H9 (cell line): ENCODE measurements around the gene CTU1. TPM values are rescaled to one million over a fixed set of nuclear protein-coding genes. Genes with fewer than 3 reads are reported as not detected.

Experiments
- DNase-seq: peaks from one replicate; pipeline ENCODE4 v3.0.0-alpha.2; 2017
- H2AFZ ChIP-seq: one replicate; pipeline ENCODE4 v1.6.1; 2013; ENCODE audit warnings: mild to moderate bottlenecking, low read length, control low read depth, moderate library complexity
- H2AK5ac ChIP-seq: 2 replicates; pipeline ENCODE4 v1.6.1; 2013; ENCODE audit warnings: low read length, control low read depth, mixed read lengths; ENCODE audit not compliant: insufficient read length
- H2BK120ac ChIP-seq: one replicate; pipeline ENCODE4 v1.6.1; 2013; ENCODE audit warnings: low read depth, mild to moderate bottlenecking, low read length, control low read depth, inconsistent platforms; ENCODE audit not compliant: poor library complexity, severe bottlenecking
- H2BK12ac ChIP-seq: 2 replicates; pipeline ENCODE4 v1.6.1; 2013; ENCODE audit warnings: low read length, control low read depth, mixed read lengths, low read depth; ENCODE audit not compliant: insufficient read length
- H2BK15ac ChIP-seq: 2 replicates; pipeline ENCODE4 v1.6.1; 2013; ENCODE audit warnings: low read depth, low read length, control low read depth
- H2BK20ac ChIP-seq: one replicate; pipeline ENCODE4 v1.6.1; 2013; ENCODE audit warnings: low read depth, mild to moderate bottlenecking, low read length, control low read depth, inconsistent platforms; ENCODE audit not compliant: poor library complexity, severe bottlenecking
- H2BK5ac ChIP-seq: 2 replicates; pipeline ENCODE4 v1.6.1; 2013; ENCODE audit warnings: low read length, control low read depth, mixed read lengths; ENCODE audit not compliant: insufficient read length
- H3K14ac ChIP-seq: 2 replicates; pipeline ENCODE4 v1.6.1; 2013; ENCODE audit warnings: low read length, control low read depth; ENCODE audit not compliant: insufficient read depth
- H3K18ac ChIP-seq: 2 replicates; pipeline ENCODE4 v1.6.1; 2013; ENCODE audit warnings: low read depth, mild to moderate bottlenecking, mixed read lengths, low read length, control low read depth; ENCODE audit not compliant: insufficient read length
- H3K23ac ChIP-seq: 2 replicates; pipeline ENCODE4 v1.6.1; 2013; ENCODE audit warnings: low read length, control low read depth, mixed read lengths, low read depth; ENCODE audit not compliant: insufficient read length
- H3K23me2 ChIP-seq: 2 replicates; pipeline ENCODE4 v1.6.1; 2013; ENCODE audit warnings: low read depth, mild to moderate bottlenecking, mixed read lengths, low read length, control low read depth; ENCODE audit not compliant: insufficient read length, poor library complexity, severe bottlenecking
- H3K27ac ChIP-seq: 2 replicates; pipeline ENCODE4 v1.5.1; 2013; ENCODE audit warnings: low read length, control low read depth, mixed read lengths, low read depth; ENCODE audit not compliant: insufficient read length
- H3K27me3 ChIP-seq: 2 replicates; pipeline ENCODE4 v1.6.1; 2013; ENCODE audit warnings: low read length, control low read depth, inconsistent platforms; ENCODE audit not compliant: insufficient read depth
- H3K4ac ChIP-seq: 2 replicates; pipeline ENCODE4 v1.6.1; 2013; ENCODE audit warnings: low read depth, mild to moderate bottlenecking, control low read depth, inconsistent platforms, low read length, moderate library complexity
- H3K4me1 ChIP-seq: 2 replicates; pipeline ENCODE4 v1.6.1; 2013; ENCODE audit warnings: low read length, control low read depth, inconsistent platforms; ENCODE audit not compliant: insufficient read depth
- H3K4me2 ChIP-seq: 2 replicates; pipeline ENCODE4 v1.6.1; 2013; ENCODE audit warnings: low read length, control low read depth, mixed read lengths; ENCODE audit not compliant: insufficient read length, insufficient read depth
- H3K56ac ChIP-seq: 2 replicates; pipeline ENCODE4 v1.6.1; 2013; ENCODE audit warnings: low read depth, mild to moderate bottlenecking, mixed read lengths, low read length, control low read depth; ENCODE audit not compliant: insufficient read length
- H3K79me1 ChIP-seq: 2 replicates; pipeline ENCODE4 v1.6.1; 2013; ENCODE audit warnings: low read depth, mild to moderate bottlenecking, moderate library complexity, low read length, control low read depth, inconsistent platforms; ENCODE audit not compliant: insufficient read depth, poor library complexity, severe bottlenecking
- H3K79me2 ChIP-seq: 2 replicates; pipeline ENCODE4 v1.6.1; 2013; ENCODE audit warnings: low read length, control low read depth, inconsistent platforms; ENCODE audit not compliant: insufficient read depth
- H3K9ac ChIP-seq: 2 replicates; pipeline ENCODE4 v1.6.1; 2013; ENCODE audit warnings: low read length, control low read depth, mixed read lengths; ENCODE audit not compliant: insufficient read length; ENCODE audit errors: extremely low read depth
- H3K9me3 ChIP-seq: one replicate; pipeline ENCODE4 v1.6.1; 2013; ENCODE audit warnings: low read depth, low read length, inconsistent platforms; ENCODE audit not compliant: control insufficient read depth
- H3T11ph ChIP-seq: one replicate; pipeline ENCODE4 v1.6.1; 2013; ENCODE audit warnings: mild to moderate bottlenecking, low read length, control low read depth, inconsistent platforms
- H4K20me1 ChIP-seq: one replicate; pipeline ENCODE4 v1.6.1; 2013; ENCODE audit not compliant: control insufficient read depth, insufficient read length, insufficient read depth
- H4K5ac ChIP-seq: 2 replicates; pipeline ENCODE4 v1.6.1; 2013; ENCODE audit warnings: low read depth, mild to moderate bottlenecking, mixed read lengths, low read length, control low read depth; ENCODE audit not compliant: insufficient read length
- H4K8ac ChIP-seq: replicated peaks from 2 replicates; pipeline ENCODE4 v1.6.1; 2013; ENCODE audit warnings: low read length, control low read depth, mixed read lengths, low read depth; ENCODE audit not compliant: insufficient read length
- H4K91ac ChIP-seq: 2 replicates; pipeline ENCODE4 v1.6.1; 2013; ENCODE audit warnings: low read depth, mild to moderate bottlenecking, moderate library complexity, mixed read lengths, low read length, control low read depth; ENCODE audit not compliant: insufficient read length
- H3K27ac Mint-ChIP-seq, 3 experiments: 2 replicates in 2 of 3; 3 replicates in 1 of 3; pipeline ENCODE4 v1.8.0; 2020 to 2021; ENCODE audit warnings: mixed read lengths in 3 of 3, mild to moderate bottlenecking in 1 of 3, moderate library complexity in 1 of 3
- H3K27me3 Mint-ChIP-seq: 2 replicates; pipeline ENCODE4 v1.8.0; 2021; ENCODE audit warnings: low read depth, mild to moderate bottlenecking, moderate library complexity, mixed read lengths
- H3K36me3 Mint-ChIP-seq, 3 experiments: 2 replicates in 2 of 3; 3 replicates in 1 of 3; pipeline ENCODE4 v1.8.0; 2020 to 2021; ENCODE audit warnings: low read depth in 3 of 3, mixed read lengths in 3 of 3; ENCODE audit not compliant: insufficient read depth in 1 of 3
- H3K4me1 Mint-ChIP-seq, 2 experiments: 2 replicates each; pipeline ENCODE4 v1.8.0; 2020; ENCODE audit warnings: mixed read lengths in 2 of 2
- H3K4me3 Mint-ChIP-seq, 2 experiments: 2 replicates in 1 of 2; 3 replicates in 1 of 2; pipeline ENCODE4 v1.8.0; 2020 to 2021; ENCODE audit warnings: mild to moderate bottlenecking in 2 of 2, mixed read lengths in 2 of 2, moderate library complexity in 1 of 2
- H3K9me3 Mint-ChIP-seq, 2 experiments: 2 replicates in 1 of 2; 3 replicates in 1 of 2; pipeline ENCODE4 v1.8.0; 2020; ENCODE audit warnings: mild to moderate bottlenecking in 2 of 2, mixed read lengths in 2 of 2, moderate library complexity in 1 of 2
- CTCF ChIP-seq: fragments of 200-600 bp; sonication (generic); conservative IDR thresholded peaks from 3 replicates; pipeline ENCODE4 v1.8.0; 2021; ENCODE audit warnings: antibody characterized with exemption, mild to moderate bottlenecking
- WGBS: extraction: QIAGEN DNeasy Blood & Tissue Kit; methylation state at CpG from one replicate; pipeline ENCODE4 v1.1.7; 2013; ENCODE audit warnings: missing lambda C conversion rate, low lambda C conversion rate, mixed read lengths; ENCODE audit not compliant: insufficient read length; ENCODE audit errors: extremely low coverage; 5-methylcytosine and 5-hydroxymethylcytosine counted together
- total RNA-seq: library from RNA; stranded (reverse); gene quantifications from 2 replicates; pipeline ENCODE4 v1.2.1, GENCODE V29; 2021

CTU1 gene
- total RNA-seq, 1 experiment from 2014 or later = 8.8 TPM

DNA sequence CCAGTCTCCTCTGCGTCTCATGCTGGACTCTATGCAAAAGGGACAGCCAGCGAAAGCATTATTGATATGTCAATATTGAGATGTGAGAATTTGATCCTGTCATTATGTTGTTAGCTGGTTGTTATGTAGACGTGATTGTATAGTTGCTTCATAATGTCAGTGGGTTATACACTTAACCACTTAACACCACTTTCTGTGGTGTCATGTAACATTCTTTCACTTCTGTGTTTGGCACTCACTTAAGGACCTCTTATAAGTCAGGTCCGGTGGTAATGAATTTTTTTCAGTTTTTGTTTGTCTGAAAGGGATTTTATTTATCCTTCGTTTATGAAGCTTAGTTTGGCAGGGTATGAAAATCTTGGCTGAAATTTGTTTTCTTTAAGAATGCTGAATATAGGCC, 26.8 kb upstream of the CTU1 start:
- H2BK120ac ChIP-seq = no peak overlapping the region
- no peak overlapping the region for H3K23ac ChIP-seq
- TF ChIP-seq CTCF = no peak

More for the DNA sequence above, 26.8 kb upstream of the CTU1 start:
- H3K4me1 ChIP-seq = no peaks in the 10 kb centered on the region
- Mint-ChIP-seq H3K27ac (no peak overlapping the region), H3K36me3 (peaks cover 0 to 1% (median 0%) of the 10 kb centered on the region in 3 experiments; a peak in 1 of 7 replicates), H3K27me3 (peaks cover 28% of the 10 kb centered on the region), H3K4me1 (peaks cover 13 to 16% of the 10 kb centered on the region in 2 experiments), H3K4me3 (no peak overlapping the region), H3K9me3 (no peaks in the 10 kb centered on the region)
- H4K5ac ChIP-seq = no peak overlapping the region
- H3K4me2 ChIP-seq = no peak overlapping the region
- H3K9me3 ChIP-seq = no peaks in the 10 kb centered on the region
- no peak overlapping the region for H2BK15ac ChIP-seq
- no peak overlapping the region for H4K91ac ChIP-seq
- no peak overlapping the region for H2AFZ ChIP-seq
- H2AK5ac ChIP-seq = no peak overlapping the region
- no peak overlapping the region for H2BK5ac ChIP-seq
- H2BK12ac ChIP-seq = no peak overlapping the region
- H3K27me3 ChIP-seq = no peaks in the 10 kb centered on the region
- H3K23me2 ChIP-seq = no peaks in the 10 kb centered on the region
- H3K9ac ChIP-seq = no peak overlapping the region
- no peaks in the 10 kb centered on the region for H3K79me2 ChIP-seq
- H2BK20ac ChIP-seq = no peak overlapping the region
- H3K4ac ChIP-seq = no peak overlapping the region
- no peak for DNase-seq
- H4K8ac ChIP-seq = no peak overlapping the region
- WGBS = no CpG with 5 or more reads among the region's 5 CpGs
- H3K18ac ChIP-seq = no peak overlapping the region
- no peaks in the 10 kb centered on the region for H4K20me1 ChIP-seq
- H3K56ac ChIP-seq = no peak overlapping the region
- no peak overlapping the region for H3K14ac ChIP-seq
- no peak overlapping the region for H3T11ph ChIP-seq
- H3K79me1 ChIP-seq = no peaks in the 10 kb centered on the region
- H3K27ac ChIP-seq = no peak overlapping the region
